NT2/D1 (cell line): ENCODE results near the gene FNBP1L.
"Not testable (repeated sequence)": the region's sequence is repeated elsewhere in the genome, so short reads cannot be mapped to it uniquely, and the experiment has no call there.

Source experiments
- DNase-seq: peaks from one replicate; pipeline ENCODE4 v3.0.0-alpha.2; 2011; ENCODE audit warnings: low read depth, low spot score
- H3K27me3 ChIP-seq: 2 replicates; pipeline ENCODE4 v1.6.0; 2011; ENCODE audit warnings: mild to moderate bottlenecking; ENCODE audit not compliant: insufficient read length, insufficient read depth
- H3K36me3 ChIP-seq: 2 replicates; pipeline ENCODE4 v1.6.1; 2011; ENCODE audit warnings: mild to moderate bottlenecking, low read length, mixed read lengths; ENCODE audit not compliant: insufficient read depth, insufficient read length
- H3K4me1 ChIP-seq: 2 replicates; pipeline ENCODE4 v1.5.1; 2011; ENCODE audit not compliant: insufficient read depth, insufficient read length
- H3K4me3 ChIP-seq: 2 replicates; pipeline ENCODE4 v1.5.1; 2011; ENCODE audit warnings: low read depth; ENCODE audit not compliant: insufficient read length
- H3K9ac ChIP-seq: 2 replicates; pipeline ENCODE4 v1.6.0; 2011; ENCODE audit warnings: low read depth; ENCODE audit not compliant: insufficient read length
- H3K9me3 ChIP-seq: 2 replicates; pipeline ENCODE4 v1.5.1; 2011; ENCODE audit warnings: mild to moderate bottlenecking, low read length; ENCODE audit not compliant: insufficient read depth
- SUZ12 ChIP-seq: IDR thresholded peaks from 2 replicates; pipeline ENCODE4 v1.6.1; 2011; ENCODE audit not compliant: insufficient read length, insufficient read depth; ENCODE audit errors: extremely low read depth
- YY1 ChIP-seq: IDR thresholded peaks from 2 replicates; pipeline ENCODE4 v1.6.1; 2011; ENCODE audit not compliant: insufficient read length, insufficient read depth
- ZNF274 ChIP-seq: IDR thresholded peaks from 2 replicates; pipeline ENCODE4 v1.6.1; 2011; ENCODE audit warnings: mild to moderate bottlenecking, low read depth, low read length

The FNBP1L gene

DNA sequence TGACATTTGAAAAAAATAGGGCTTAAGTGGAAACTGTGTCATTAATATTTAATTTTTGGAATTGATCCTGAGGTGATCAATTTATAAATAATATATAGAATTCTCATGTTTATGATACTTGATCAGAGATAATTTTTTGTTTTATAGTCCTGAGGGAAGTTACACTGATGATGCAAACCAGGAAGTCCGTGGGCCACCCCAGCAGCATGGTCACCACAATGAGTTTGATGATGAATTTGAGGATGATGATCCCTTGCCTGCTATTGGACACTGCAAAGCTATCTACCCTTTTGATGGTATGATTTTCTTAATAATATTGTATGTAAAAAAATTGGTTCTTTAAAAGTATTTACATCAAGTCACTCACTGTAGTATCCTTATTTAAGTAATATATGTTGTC lies 101.2 kb downstream of the FNBP1L start:
- H3K9me3 ChIP-seq: no peaks in the 10 kb centered on the region
- no peaks in the 10 kb centered on the region for H3K4me1 ChIP-seq
- peaks cover 74% of the 10 kb centered on the region for H3K36me3 ChIP-seq
- H3K4me3 ChIP-seq: no peak overlapping the region
- TF ChIP-seq YY1 (no peak), ZNF274 (no peak), SUZ12 (no peak)
- no peaks in the 10 kb centered on the region for H3K27me3 ChIP-seq
- no peak for DNase-seq
- H3K9ac ChIP-seq: no peak overlapping the region

- no peaks in the 10 kb centered on the region for H3K4me1 ChIP-seq
- peaks cover 69% of the 10 kb centered on the region for H3K36me3 ChIP-seq
- TF ChIP-seq ZNF274 (no peak), YY1 (no peak), SUZ12 (no peak)
- H3K9ac ChIP-seq: no peak overlapping the region
- no peak overlapping the region for H3K4me3 ChIP-seq
- no peaks in the 10 kb centered on the region for H3K27me3 ChIP-seq
- no peaks in the 10 kb centered on the region for H3K9me3 ChIP-seq
- no peak for DNase-seq
Observed at GRCh38 chr1:93549811-93550210, 101.9 kb downstream of the FNBP1L start.

- no peaks in the 10 kb centered on the region for H3K9me3 ChIP-seq
- H3K9ac ChIP-seq: no peak overlapping the region
- DNase-seq: peak; percentile 59
- no peaks in the 10 kb centered on the region for H3K4me1 ChIP-seq
- TF ChIP-seq YY1 (no peak), SUZ12 (no peak), ZNF274 (no peak)
- H3K36me3 ChIP-seq: peaks cover 54% of the 10 kb centered on the region
- H3K4me3 ChIP-seq: no peak overlapping the region
- no peaks in the 10 kb centered on the region for H3K27me3 ChIP-seq
Observed at GRCh38 chr1:93552741-93553455, 105.0 kb downstream of the FNBP1L start.

DNA sequence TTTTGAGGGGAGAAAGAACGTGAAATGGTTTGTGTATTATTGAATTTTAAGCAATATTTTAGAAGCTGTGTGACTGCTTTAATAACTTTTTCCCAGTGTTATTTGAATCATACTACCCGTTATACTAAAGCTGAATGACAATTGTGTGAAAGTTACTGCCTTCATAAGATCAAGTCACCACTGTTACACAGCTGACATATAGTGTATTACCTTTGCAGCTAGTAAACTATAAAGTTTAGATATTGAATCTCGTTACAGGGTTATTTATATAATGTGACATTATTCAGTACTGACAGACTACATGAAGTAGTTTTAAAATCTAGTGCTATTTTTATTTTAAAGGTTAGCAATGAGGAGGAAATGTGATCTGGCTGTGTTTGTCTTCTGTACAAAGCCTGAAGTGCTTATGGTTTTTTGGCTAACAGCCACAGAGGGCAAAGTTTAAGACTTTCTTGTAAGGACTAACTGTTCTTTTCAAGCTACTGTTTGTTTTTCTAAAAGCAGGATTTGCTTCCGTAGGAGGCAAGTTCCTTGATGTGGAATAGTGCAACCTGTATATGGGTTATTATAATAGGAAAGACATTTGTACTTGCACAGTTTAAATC lies 106.1 kb downstream of the FNBP1L start:
- H3K9ac ChIP-seq, H3K4me1 ChIP-seq, H3K9me3 ChIP-seq, DNase-seq, H3K4me3 ChIP-seq, H3K27me3 ChIP-seq: not testable (repeated sequence)
- peaks cover 43% of the 10 kb centered on the region for H3K36me3 ChIP-seq

GRCh38 chr1:93554883-93555872 lies 107.3 kb downstream of the FNBP1L start:
- H3K9me3 ChIP-seq: no peaks in the 10 kb centered on the region
- no peak overlapping the region for H3K9ac ChIP-seq
- no peak overlapping the region for H3K4me3 ChIP-seq
- DNase-seq: no peak
- no peaks in the 10 kb centered on the region for H3K27me3 ChIP-seq
- TF ChIP-seq SUZ12: no peak
- TF ChIP-seq YY1: no peak
- no peak for TF ChIP-seq ZNF274
- peaks cover 37% of the 10 kb centered on the region for H3K36me3 ChIP-seq
- no peaks in the 10 kb centered on the region for H3K4me1 ChIP-seq

DNA sequence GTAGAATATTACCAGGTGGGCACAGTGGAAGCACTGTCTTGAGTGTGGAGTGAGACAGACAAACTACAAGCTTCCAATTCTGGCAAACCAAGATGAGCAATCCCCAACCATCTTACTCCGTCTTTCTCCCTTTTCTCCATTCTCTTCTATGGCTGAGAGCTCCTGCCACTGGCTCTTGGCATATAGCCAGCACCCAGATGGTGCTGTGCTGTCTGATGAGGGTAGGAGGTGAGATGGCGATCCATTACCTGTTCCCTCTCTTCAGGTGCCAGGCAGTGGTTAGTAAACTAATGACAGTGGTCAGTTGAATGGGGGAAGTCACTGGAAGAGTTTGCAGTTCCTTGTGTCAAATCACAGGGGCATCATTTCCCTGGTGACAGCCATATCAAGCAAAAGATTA lies 108.4 kb downstream of the FNBP1L start:
- DNase-seq: no peak
- no peak for TF ChIP-seq ZNF274
- TF ChIP-seq SUZ12: no peak
- no peak for TF ChIP-seq YY1
- peaks cover 36% of the 10 kb centered on the region for H3K36me3 ChIP-seq

DNA sequence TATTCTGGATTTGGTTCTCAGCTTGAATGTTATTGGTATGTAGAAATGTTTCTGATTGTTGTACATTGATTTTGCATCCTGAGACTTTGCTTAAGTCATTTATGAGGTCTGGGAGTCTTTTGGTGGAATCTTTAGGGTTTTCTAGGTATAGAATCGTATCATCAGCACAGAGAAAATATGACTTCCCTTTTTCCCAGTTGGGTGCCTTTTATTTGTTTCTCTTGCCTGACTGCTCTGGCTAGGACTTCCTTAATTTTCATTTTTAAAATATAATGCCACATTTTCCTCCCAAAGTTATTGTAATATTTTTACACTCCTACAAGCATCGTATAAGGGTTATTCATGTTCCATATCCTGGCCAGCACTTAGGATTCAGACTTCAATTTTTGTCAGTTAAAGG lies 111.1 kb downstream of the FNBP1L start:
- no peaks in the 10 kb centered on the region for H3K27me3 ChIP-seq
- H3K36me3 ChIP-seq: peaks cover 38% of the 10 kb centered on the region
- no peak overlapping the region for H3K4me3 ChIP-seq
- H3K9me3 ChIP-seq: no peaks in the 10 kb centered on the region
- no peak overlapping the region for H3K9ac ChIP-seq
- no peak for TF ChIP-seq SUZ12
- no peak for TF ChIP-seq ZNF274
- no peak for TF ChIP-seq YY1
- DNase-seq: no peak
- H3K4me1 ChIP-seq: no peaks in the 10 kb centered on the region

More for the DNA sequence above, 108.4 kb downstream of the FNBP1L start:
- Histone ChIP-seq H3K4me3 (no peak overlapping the region), H3K27me3 (no peaks in the 10 kb centered on the region), H3K4me1 (no peaks in the 10 kb centered on the region), H3K9me3 (no peaks in the 10 kb centered on the region), H3K9ac (no peak overlapping the region)
